ENCODE results near the gene HNRNPAB.

DNA sequence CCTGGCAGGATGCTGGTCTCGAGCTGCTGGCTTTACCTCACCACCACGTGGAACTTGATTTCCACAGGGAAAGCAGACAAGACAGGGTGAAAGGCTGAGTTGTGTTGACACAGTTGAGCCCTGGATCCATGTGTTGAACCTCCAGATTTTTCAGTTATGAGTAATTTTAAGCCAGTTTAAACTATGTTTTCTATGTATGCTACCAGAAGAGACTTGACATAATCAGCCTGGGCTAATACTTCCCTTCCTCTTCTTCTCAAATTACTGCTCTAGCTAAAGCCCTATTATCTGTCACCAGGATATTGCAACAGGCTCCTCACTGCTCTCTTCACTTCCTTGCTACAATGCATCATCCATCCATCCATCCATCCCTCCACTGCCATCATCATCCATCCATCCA is 40.2 kb downstream of the HNRNPAB start:
- TF ChIP-seq, protein P1, sequence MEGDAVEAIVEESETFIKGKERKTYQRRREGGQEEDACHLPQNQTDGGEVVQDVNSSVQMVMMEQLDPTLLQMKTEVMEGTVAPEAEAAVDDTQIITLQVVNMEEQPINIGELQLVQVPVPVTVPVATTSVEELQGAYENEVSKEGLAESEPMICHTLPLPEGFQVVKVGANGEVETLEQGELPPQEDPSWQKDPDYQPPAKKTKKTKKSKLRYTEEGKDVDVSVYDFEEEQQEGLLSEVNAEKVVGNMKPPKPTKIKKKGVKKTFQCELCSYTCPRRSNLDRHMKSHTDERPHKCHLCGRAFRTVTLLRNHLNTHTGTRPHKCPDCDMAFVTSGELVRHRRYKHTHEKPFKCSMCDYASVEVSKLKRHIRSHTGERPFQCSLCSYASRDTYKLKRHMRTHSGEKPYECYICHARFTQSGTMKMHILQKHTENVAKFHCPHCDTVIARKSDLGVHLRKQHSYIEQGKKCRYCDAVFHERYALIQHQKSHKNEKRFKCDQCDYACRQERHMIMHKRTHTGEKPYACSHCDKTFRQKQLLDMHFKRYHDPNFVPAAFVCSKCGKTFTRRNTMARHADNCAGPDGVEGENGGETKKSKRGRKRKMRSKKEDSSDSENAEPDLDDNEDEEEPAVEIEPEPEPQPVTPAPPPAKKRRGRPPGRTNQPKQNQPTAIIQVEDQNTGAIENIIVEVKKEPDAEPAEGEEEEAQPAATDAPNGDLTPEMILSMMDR (IDR thresholded peaks at IDR 0.05 in 8 of 11, conservative IDR thresholded peaks at IDR 0.05 in 3 of 11) = no peak
- TF ChIP-seq POLR2AphosphoS5 (IDR thresholded peaks at IDR 0.05) = no peak
